ENCODE data around the gene MAJIN. TPM values are rescaled to one million over a fixed set of nuclear protein-coding genes. Genes with fewer than 3 reads are reported as not detected.
A peak's percentile ranks its signal among the peaks of the same experiment; 100 is the strongest.

Gene MAJIN
- polyA plus RNA-seq, 1 of the 3 experiments (the other 2 are of a cell fraction) = not detected

GRCh38 chr11:64918017-64918416 lies 53.9 kb downstream of the MAJIN start (continued):
- TF ChIP-seq TEAD4 (IDR thresholded peaks at IDR 0.05; ENCODE audit: borderline replicate concordance, insufficient read depth) (no peak), EP300 (IDR thresholded peaks at IDR 0.05; ENCODE audit: borderline replicate concordance in 1 of 2, low read depth in 1 of 2, low read length in 1 of 2) (no peak), GATA2 (CRISPR knock-in tag; IDR thresholded peaks at IDR 0.05) (no peak), FOXM1 (IDR thresholded peaks at IDR 0.05; ENCODE audit: low read depth) (no peak), FOXJ3 (CRISPR knock-in tag; IDR thresholded peaks at IDR 0.05) (no peak), RFX5 (IDR thresholded peaks at IDR 0.05; ENCODE audit: low read length) (no peak), RAD21 (IDR thresholded peaks at IDR 0.05; ENCODE audit: low read length) (peak; percentile 42; the same call in 1 of the 2 replicates), TCF12 (IDR thresholded peaks at IDR 0.05) (no peak), EZH2phosphoT487 (IDR thresholded peaks at IDR 0.05; ENCODE audit: borderline replicate concordance, low read depth) (no peak), GABPA (IDR thresholded peaks at IDR 0.05; ENCODE audit: low read depth) (no peak), POLR2AphosphoS5 (IDR thresholded peaks at IDR 0.05; ENCODE audit: low read depth, low read length) (no peak), JUND (IDR thresholded peaks at IDR 0.05) (no peak), SMC3 (IDR thresholded peaks at IDR 0.05; ENCODE audit: low read depth, low read length) (no peak), REST (IDR thresholded peaks at IDR 0.05; ENCODE audit: low read depth, low read length) (peak; percentile 69), FOSL2 (IDR thresholded peaks at IDR 0.05; ENCODE audit: borderline replicate concordance, low read depth) (no peak), ELF1 (IDR thresholded peaks at IDR 0.05) (no peak), CHD2 (IDR thresholded peaks at IDR 0.05; ENCODE audit: low read length, partially characterized antibody) (no peak), MXI1 (IDR thresholded peaks at IDR 0.05; ENCODE audit: low read depth, low read length) (no peak), NFIC (IDR thresholded peaks at IDR 0.05; ENCODE audit: borderline replicate concordance) (no peak)
- TF ChIP-seq, protein P1, sequence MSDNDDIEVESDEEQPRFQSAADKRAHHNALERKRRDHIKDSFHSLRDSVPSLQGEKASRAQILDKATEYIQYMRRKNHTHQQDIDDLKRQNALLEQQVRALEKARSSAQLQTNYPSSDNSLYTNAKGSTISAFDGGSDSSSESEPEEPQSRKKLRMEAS (IDR thresholded peaks at IDR 0.05; ENCODE audit: low read depth) = no peak

DNA sequence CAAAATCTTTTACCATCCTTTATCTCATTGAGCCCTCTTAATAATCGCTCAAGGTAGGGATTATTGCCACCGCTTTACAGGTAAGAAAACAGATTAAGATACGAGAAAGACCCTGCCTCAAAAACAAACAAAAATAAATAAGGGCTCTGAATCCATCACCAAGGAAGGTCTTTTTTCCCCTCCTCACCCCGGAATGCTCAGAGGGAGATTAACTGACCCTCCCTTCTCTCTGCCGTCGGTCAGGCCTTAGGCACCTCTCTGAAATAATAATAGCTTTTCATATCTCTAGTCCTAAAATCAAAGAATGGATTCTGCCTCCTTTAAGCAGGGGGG lies 54.3 kb downstream of the MAJIN start:
- TF ChIP-seq MEF2A (IDR thresholded peaks at IDR 0.05; ENCODE audit: borderline replicate concordance, low read depth) (no peak), CHD2 (IDR thresholded peaks at IDR 0.05; ENCODE audit: low read length, partially characterized antibody) (no peak), REST (IDR thresholded peaks at IDR 0.05; ENCODE audit: low read depth, low read length) (no peak), POLR2AphosphoS5 (IDR thresholded peaks at IDR 0.05; ENCODE audit: low read depth, low read length) (no peak), GATA2 (CRISPR knock-in tag; IDR thresholded peaks at IDR 0.05) (no peak), SMC3 (IDR thresholded peaks at IDR 0.05; ENCODE audit: low read depth, low read length) (no peak), TEAD4 (IDR thresholded peaks at IDR 0.05; ENCODE audit: borderline replicate concordance, insufficient read depth) (no peak), TAF1 (IDR thresholded peaks at IDR 0.05; ENCODE audit: borderline replicate concordance, low read depth, low read length) (no peak), FOSL2 (IDR thresholded peaks at IDR 0.05; ENCODE audit: borderline replicate concordance, low read depth) (no peak)
- TF ChIP-seq, protein P2, sequence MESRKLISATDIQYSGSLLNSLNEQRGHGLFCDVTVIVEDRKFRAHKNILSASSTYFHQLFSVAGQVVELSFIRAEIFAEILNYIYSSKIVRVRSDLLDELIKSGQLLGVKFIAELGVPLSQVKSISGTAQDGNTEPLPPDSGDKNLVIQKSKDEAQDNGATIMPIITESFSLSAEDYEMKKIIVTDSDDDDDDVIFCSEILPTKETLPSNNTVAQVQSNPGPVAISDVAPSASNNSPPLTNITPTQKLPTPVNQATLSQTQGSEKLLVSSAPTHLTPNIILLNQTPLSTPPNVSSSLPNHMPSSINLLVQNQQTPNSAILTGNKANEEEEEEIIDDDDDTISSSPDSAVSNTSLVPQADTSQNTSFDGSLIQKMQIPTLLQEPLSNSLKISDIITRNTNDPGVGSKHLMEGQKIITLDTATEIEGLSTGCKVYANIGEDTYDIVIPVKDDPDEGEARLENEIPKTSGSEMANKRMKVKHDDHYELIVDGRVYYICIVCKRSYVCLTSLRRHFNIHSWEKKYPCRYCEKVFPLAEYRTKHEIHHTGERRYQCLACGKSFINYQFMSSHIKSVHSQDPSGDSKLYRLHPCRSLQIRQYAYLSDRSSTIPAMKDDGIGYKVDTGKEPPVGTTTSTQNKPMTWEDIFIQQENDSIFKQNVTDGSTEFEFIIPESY (IDR thresholded peaks at IDR 0.05; ENCODE audit: borderline replicate concordance, low read depth) = no peak
- POLR2A ChIA-PET = no interaction called here
- Histone ChIP-seq H2AFZ (ENCODE audit: low read depth) (peak overlapping the region; percentile 94), H3F3A (replicated peaks; ENCODE audit: insufficient read depth) (no peaks in the 10 kb centered on the region), H3K4me3 (ENCODE audit: low read depth in 2 of 2, low read length in 1 of 2) (peak overlapping the region; percentile 70 to 96), H3K4me1 (ENCODE audit: control insufficient read depth in 1 of 2, insufficient read depth in 2 of 2, low read depth in 1 of 2, low read length in 1 of 2) (peaks cover 8 to 15% of the 10 kb centered on the region in 2 experiments; a peak in 3 of 4 replicates), H3K36me3 (replicated peaks in 1 of 2; ENCODE audit: control insufficient read depth in 1 of 2, insufficient read depth in 2 of 2, low read length in 1 of 2) (peaks cover 0 to 16% of the 10 kb centered on the region in 2 experiments), H3K9me2 (no peaks in the 10 kb centered on the region), H3K27me3 (ENCODE audit: insufficient read depth) (no peaks in the 10 kb centered on the region), H3K4me2 (peak overlapping the region; percentile 92), H4K20me1 (ENCODE audit: insufficient read depth) (no peaks in the 10 kb centered on the region), H3K27ac (ENCODE audit: low read depth in 2 of 2, low read length in 1 of 2) (peak overlapping the region; percentile 58 to 77; a peak in 3 of 4 replicates), H3K9me3 (no peaks in the 10 kb centered on the region), H3K79me2 (ENCODE audit: insufficient read depth) (peaks cover 16% of the 10 kb centered on the region; the same call in 1 of the 2 replicates), H3K9ac (peak overlapping the region; percentile 78)
- no peak for DNase-seq
- WGBS (ENCODE audit: low lambda C conversion rate) = 3% methylated on average over 6 of the region's 6 CpGs
- CTCF ChIA-PET = interaction anchor here (0.5 to 2.5 kb wide), 8 partner anchors 15 to 549 kb away, joined by 3 to 8 read pairs (median 3); partner anchors contain the start of gene ARL2

All from SK-N-SH (cell line).